Epithelial cell of prostate (primary cell): ENCODE results near the gene ZNF768.
"Not testable (repeated sequence)": the region's sequence is repeated elsewhere in the genome, so short reads cannot be mapped to it uniquely, and the experiment has no call there.

Experiments
- DNase-seq: peaks from one replicate; pipeline ENCODE4 v3.0.0-alpha.2; 2011; ENCODE audit warnings: low read depth, low spot score
- H3K27ac ChIP-seq: fragments of 450-650 bp; 2 replicates; pipeline ENCODE4 v1.5.1; 2017; ENCODE audit warnings: mild to moderate bottlenecking

Gene ZNF768

GRCh38 chr16:30478766-30479478, 47.4 kb downstream of the ZNF768 start:
- DNase-seq, result no peak
- no peak overlapping the region for H3K27ac ChIP-seq

GRCh38 chr16:30477773-30478172, 48.6 kb downstream of the ZNF768 start:
- DNase-seq, H3K27ac ChIP-seq: not testable (repeated sequence)

GRCh38 chr16:30476991-30477390, 49.4 kb downstream of the ZNF768 start:
- DNase-seq, result no peak
- no peak overlapping the region for H3K27ac ChIP-seq

GRCh38 chr16:30474684-30475083, 51.7 kb downstream of the ZNF768 start:
- DNase-seq, result no peak
- H3K27ac ChIP-seq, result no peak overlapping the region

- DNase-seq, result no peak
- H3K27ac ChIP-seq, result no peak overlapping the region
Measured at GRCh38 chr16:30474074-30474452, 52.3 kb downstream of the ZNF768 start.
